GM21390 (cell line): ENCODE results near the gene UBE3C.

ENCODE experiments used
- ATAC-seq: cut with Tn5 transposase; IDR thresholded peaks from one replicate; pipeline ENCODE4 v1.9.1; 2021; ENCODE audit not compliant: unreplicated experiment

The UBE3C gene

GRCh38 chr7:157168571-157168970, 29.8 kb downstream of the UBE3C start:
- no peak for ATAC-seq

GRCh38 chr7:157176771-157177170, 38.0 kb downstream of the UBE3C start:
- ATAC-seq: no peak

- no peak for ATAC-seq
Observed at GRCh38 chr7:157177333-157177982, 38.7 kb downstream of the UBE3C start.

- ATAC-seq: no peak
Observed at GRCh38 chr7:157177983-157178381, 39.3 kb downstream of the UBE3C start.

- no peak for ATAC-seq
Observed at GRCh38 chr7:157183832-157184231, 45.1 kb downstream of the UBE3C start.

GRCh38 chr7:157188091-157188665, 49.5 kb downstream of the UBE3C start:
- no peak for ATAC-seq

- no peak for ATAC-seq
Observed at GRCh38 chr7:157189405-157189804, 50.7 kb downstream of the UBE3C start.

GRCh38 chr7:157192861-157193260, 54.1 kb downstream of the UBE3C start:
- ATAC-seq: no peak

GRCh38 chr7:157193274-157193673, 54.5 kb downstream of the UBE3C start:
- ATAC-seq: no peak

GRCh38 chr7:157194948-157195347, 56.2 kb downstream of the UBE3C start:
- no peak for ATAC-seq

GRCh38 chr7:157195868-157196267, 57.1 kb downstream of the UBE3C start:
- ATAC-seq: no peak

GRCh38 chr7:157204134-157204533, 65.4 kb downstream of the UBE3C start:
- no peak for ATAC-seq

- no peak for ATAC-seq
Observed at GRCh38 chr7:157205438-157205837, 66.7 kb downstream of the UBE3C start.

GRCh38 chr7:157208571-157209413, 70.1 kb downstream of the UBE3C start:
- no peak for ATAC-seq

- no peak for ATAC-seq
Observed at GRCh38 chr7:157210682-157211081, 72.0 kb downstream of the UBE3C start.

GRCh38 chr7:157211690-157212089, 73.0 kb downstream of the UBE3C start:
- no peak for ATAC-seq

GRCh38 chr7:157219154-157219553, 80.4 kb downstream of the UBE3C start:
- ATAC-seq: no peak

- no peak for ATAC-seq
Observed at GRCh38 chr7:157220916-157221569, 82.3 kb downstream of the UBE3C start.

GRCh38 chr7:157222687-157223086, 84.0 kb downstream of the UBE3C start:
- no peak for ATAC-seq

GRCh38 chr7:157224627-157225026, 85.9 kb downstream of the UBE3C start:
- no peak for ATAC-seq

GRCh38 chr7:157228864-157229422, 90.2 kb downstream of the UBE3C start:
- no peak for ATAC-seq
